GM12878 (cell line): Measurements from ENCODE around the gene CHD9. TPM values are rescaled to one million over a fixed set of nuclear protein-coding genes. Genes with fewer than 3 reads are reported as not detected.

ENCODE experiments used
- ATAC-seq: fragments of 200-7000 bp; cut with Tn5 transposase; 3 replicates; pipeline ENCODE4 v1.9.1; 2020; ENCODE audit warnings: mild to moderate bottlenecking, moderate library complexity
- BruUV-seq: library from RNA; stranded (reverse); fragments of 400-500 nt; replicated peaks from 2 replicates; lab custom pipeline; 2021; lab: Mats Ljungman, UMichigan
- CTCF ChIA-PET: fragments of 300-600 bp; sonication (Branson Sonifier 250); formaldehyde crosslinking; extraction: SDS; loops from one replicate; lab custom pipeline; 2021; ENCODE audit warnings: inconsistent platforms; lab: Yijun Ruan, JAX
- POLR2A ChIA-PET: fragments of 350-600 bp; formaldehyde crosslinking; extraction: SDS; loops from one replicate; lab custom pipeline; 2021; ENCODE audit warnings: inconsistent platforms; lab: Charles Lee
- RAD21 ChIA-PET: fragments of 300-600 bp; sonication (Branson Sonifier 250); formaldehyde crosslinking; loops from one replicate; lab custom pipeline; 2023; ENCODE audit warnings: antibody characterized with exemption; ENCODE audit not compliant: unreplicated experiment; lab: Charles Lee
- SMC1A ChIA-PET: fragments of 300-600 bp; sonication (Branson Sonifier 250); formaldehyde crosslinking; loops from one replicate; lab custom pipeline; 2023; ENCODE audit not compliant: unreplicated experiment, uncharacterized antibody; lab: Charles Lee
- DNase-seq: peaks from one replicate; pipeline ENCODE4 v3.0.0-alpha.2; 2011; ENCODE audit warnings: low read depth, low spot score
- FAIRE-seq: peaks from 3 replicates; lab custom pipeline; 2011; peaks lifted over from hg19 to GRCh38; lab: Jason Lieb, UNC
- H2AFZ ChIP-seq: 2 replicates; pipeline ENCODE4 v1.6.0; 2011; ENCODE audit warnings: low read depth, low read length, control low read depth; ENCODE audit not compliant: control insufficient read depth
- H3K27ac ChIP-seq: 2 replicates; pipeline ENCODE4 v1.5.1; 2011; ENCODE audit warnings: control low read depth; ENCODE audit not compliant: control insufficient read depth, insufficient read depth
- H3K27me3 ChIP-seq, 2 experiments: replicated peaks in 1 of 2; 2 replicates each; pipeline versions ENCODE4 v1.6.0 to v1.6.1; 2011; ENCODE audit warnings: low read length in 1 of 2; ENCODE audit not compliant: control insufficient read depth in 2 of 2, insufficient read depth in 2 of 2
- H3K36me3 ChIP-seq, 2 experiments: 2 replicates each; pipeline ENCODE4 v1.5.1; 2011; ENCODE audit warnings: low read length in 1 of 2; ENCODE audit not compliant: control insufficient read depth in 2 of 2, insufficient read depth in 2 of 2
- H3K4me1 ChIP-seq: 2 replicates; pipeline ENCODE4 v1.6.1; 2011; ENCODE audit warnings: mild to moderate bottlenecking, low read length, moderate library complexity, mixed read lengths; ENCODE audit not compliant: control insufficient read depth, insufficient read depth
- H3K4me2 ChIP-seq: 2 replicates; pipeline ENCODE4 v1.6.0; 2011; ENCODE audit warnings: control low read depth; ENCODE audit not compliant: control insufficient read depth, insufficient read depth
- H3K4me3 ChIP-seq: fragments of 200-600 bp; sonication (generic); 2 replicates; pipeline ENCODE4 v1.5.1; 2016
- H3K79me2 ChIP-seq: 2 replicates; pipeline ENCODE4 v1.6.0; 2011; ENCODE audit warnings: low read length; ENCODE audit not compliant: control insufficient read depth, insufficient read depth
- H3K9ac ChIP-seq: 2 replicates; pipeline ENCODE4 v1.8.0; 2011; ENCODE audit warnings: low read length, control low read depth, mixed read lengths; ENCODE audit not compliant: control insufficient read depth, insufficient read depth
- H3K9me3 ChIP-seq: replicated peaks from 3 replicates; pipeline ENCODE4 v1.5.1; 2011; ENCODE audit warnings: mild to moderate bottlenecking, low read length; ENCODE audit not compliant: control insufficient read depth, insufficient read depth
- H4K20me1 ChIP-seq: 2 replicates; pipeline ENCODE4 v1.6.0; 2011; ENCODE audit not compliant: control insufficient read depth, insufficient read depth
- ASH2L ChIP-seq: fragments of 300-600, 200-600 bp; sonication (generic); IDR thresholded peaks from 2 replicates; pipeline ENCODE4 v1.6.1; 2017; ENCODE audit warnings: low read depth, mild to moderate bottlenecking, borderline replicate concordance
- BCL11A ChIP-seq: IDR thresholded peaks from 2 replicates; pipeline ENCODE4 v1.6.1; 2011; ENCODE audit warnings: low read depth, low read length
- CBX3 ChIP-seq: fragments of 200-600 bp; sonication (generic); IDR thresholded peaks from 2 replicates; pipeline ENCODE4 v1.6.1; 2016; ENCODE audit warnings: low read depth, borderline replicate concordance
- EP300 ChIP-seq, 2 experiments: fragments of 150-350 bp in 1 of 2; IDR thresholded peaks; 2 replicates each; pipeline ENCODE4 v1.6.1; 2011 to 2012; ENCODE audit warnings: low read depth in 2 of 2, low read length in 2 of 2, borderline replicate concordance in 1 of 2, improper control_type of control experiment in 1 of 2, inconsistent platforms in 1 of 2; ENCODE audit not compliant: control insufficient read depth in 1 of 2
- FOXK2 ChIP-seq: fragments of 450-650 bp; IDR thresholded peaks from 2 replicates; pipeline ENCODE4 v1.6.1; 2017; ENCODE audit warnings: mild to moderate bottlenecking, moderate library complexity
- HCFC1 ChIP-seq: fragments of 150-350 bp; IDR thresholded peaks from 2 replicates; pipeline ENCODE4 v1.6.1; 2014; ENCODE audit warnings: low read length
- KDM1A ChIP-seq: fragments of 200-600 bp; sonication (generic); IDR thresholded peaks from 2 replicates; pipeline ENCODE4 v1.6.1; 2016; ENCODE audit warnings: borderline replicate concordance
- MTA2 ChIP-seq: fragments of 450-650 bp; IDR thresholded peaks from 2 replicates; pipeline ENCODE4 v1.6.1; 2016; ENCODE audit warnings: low read depth, mild to moderate bottlenecking, moderate library complexity
- MTA3 ChIP-seq: IDR thresholded peaks from 2 replicates; pipeline ENCODE4 v1.6.1; 2012; ENCODE audit warnings: low read length, inconsistent platforms, borderline replicate concordance
- NFYB ChIP-seq: IDR thresholded peaks from 2 replicates; pipeline ENCODE4 v1.6.1; 2011; ENCODE audit warnings: low read depth, mild to moderate bottlenecking, low read length, improper control_type of control experiment, moderate library complexity; ENCODE audit not compliant: insufficient read depth
- NR2C2 ChIP-seq: IDR thresholded peaks from 2 replicates; pipeline ENCODE4 v1.6.1; 2011; ENCODE audit warnings: borderline replicate concordance, low read depth; ENCODE audit not compliant: control insufficient read depth, insufficient read length
- POLR2A ChIP-seq: IDR thresholded peaks from 2 replicates; pipeline ENCODE4 v1.6.1; 2011; ENCODE audit warnings: low read depth, mild to moderate bottlenecking, low read length
- POLR2AphosphoS2 ChIP-seq: IDR thresholded peaks from 2 replicates; pipeline ENCODE4 v1.6.1; 2011; ENCODE audit warnings: low read depth, mild to moderate bottlenecking, low read length, improper control_type of control experiment, moderate library complexity
- POU2F2 ChIP-seq: IDR thresholded peaks from 3 replicates; pipeline ENCODE4 v1.6.1; 2011; ENCODE audit warnings: low read depth, mild to moderate bottlenecking, low read length, borderline replicate concordance
- RFX5 ChIP-seq: IDR thresholded peaks from 2 replicates; pipeline ENCODE4 v1.6.1; 2011; ENCODE audit warnings: low read depth, low read length, improper control_type of control experiment
- YY1 ChIP-seq: IDR thresholded peaks from 2 replicates; pipeline ENCODE4 v1.6.1; 2011; ENCODE audit warnings: low read depth, mild to moderate bottlenecking, low read length
- WGBS: methylation state at CpG from one replicate; pipeline ENCODE4 v1.1.6; 2016; ENCODE audit warnings: low lambda C conversion rate; ENCODE audit not compliant: insufficient replicate concordance, insufficient coverage; ENCODE audit errors: missing lambda C conversion rate; 5-methylcytosine and 5-hydroxymethylcytosine counted together
- in situ Hi-C: fragments of 300-500 bp; cut with MboI; formaldehyde crosslinking; loops from 9 replicates; pipeline ENCODE4 v1.14.3; 2018; ENCODE audit warnings: mixed read lengths
- intact Hi-C: fragments of 100-400 bp; cut with micrococcal nuclease; formaldehyde crosslinking; loops from one replicate; pipeline ENCODE4 v1.14.2; 2022; ENCODE audit not compliant: unreplicated experiment
- polyA plus RNA-seq, 11 experiments: library from polyadenylated mRNA; depleted of rRNA in 4 of 11; unstranded in 6 of 11; stranded (reverse) in 5 of 11; fragments of >200 nt; fragmentation: Nextera tagmentation in 4 of 11; fragmentation: Illumina TruSeq in 1 of 11; extraction: Ambion mirVana in 4 of 11; extraction: Trizol in 1 of 11; gene quantifications; 1 replicate in 1 of 11; 2 replicates in 10 of 11; pipeline versions ENCODE4 v1.2.1 to v1.2.3, GENCODE V29; 2011 to 2016; ENCODE audit warnings: inconsistent platforms in 2 of 11, missing spikeins in 2 of 11, low read depth in 1 of 11
- total RNA-seq, 4 experiments: library from RNA; depleted of rRNA in 3 of 4; stranded (reverse); fragments of >200 nt in 3 of 4; fragmentation: Illumina TruSeq in 1 of 4; extraction: Trizol in 1 of 4; gene quantifications; 2 replicates each; pipeline versions ENCODE4 v1.2.1 to v1.2.3, GENCODE V29; 2013 to 2021
- TF ChIP-seq, protein P1 (sequence below): fragments of 450-650 bp; IDR thresholded peaks from 2 replicates; pipeline ENCODE4 v1.6.1; 2017; ENCODE audit warnings: low read depth, mild to moderate bottlenecking, moderate library complexity
- TF ChIP-seq, protein P2 (sequence below): IDR thresholded peaks from 2 replicates; pipeline ENCODE4 v1.6.1; 2011; ENCODE audit warnings: borderline replicate concordance, low read depth, mild to moderate bottlenecking, moderate library complexity, low read length; ENCODE audit not compliant: insufficient read depth, poor library complexity, severe bottlenecking

Gene CHD9
- total and polyA plus RNA-seq, 10 of the 15 experiments (the other 5 are each of a cell fraction or from before 2014, with no cell fraction given): 29.2 to 95.7 (median 54.3) TPM

DNA sequence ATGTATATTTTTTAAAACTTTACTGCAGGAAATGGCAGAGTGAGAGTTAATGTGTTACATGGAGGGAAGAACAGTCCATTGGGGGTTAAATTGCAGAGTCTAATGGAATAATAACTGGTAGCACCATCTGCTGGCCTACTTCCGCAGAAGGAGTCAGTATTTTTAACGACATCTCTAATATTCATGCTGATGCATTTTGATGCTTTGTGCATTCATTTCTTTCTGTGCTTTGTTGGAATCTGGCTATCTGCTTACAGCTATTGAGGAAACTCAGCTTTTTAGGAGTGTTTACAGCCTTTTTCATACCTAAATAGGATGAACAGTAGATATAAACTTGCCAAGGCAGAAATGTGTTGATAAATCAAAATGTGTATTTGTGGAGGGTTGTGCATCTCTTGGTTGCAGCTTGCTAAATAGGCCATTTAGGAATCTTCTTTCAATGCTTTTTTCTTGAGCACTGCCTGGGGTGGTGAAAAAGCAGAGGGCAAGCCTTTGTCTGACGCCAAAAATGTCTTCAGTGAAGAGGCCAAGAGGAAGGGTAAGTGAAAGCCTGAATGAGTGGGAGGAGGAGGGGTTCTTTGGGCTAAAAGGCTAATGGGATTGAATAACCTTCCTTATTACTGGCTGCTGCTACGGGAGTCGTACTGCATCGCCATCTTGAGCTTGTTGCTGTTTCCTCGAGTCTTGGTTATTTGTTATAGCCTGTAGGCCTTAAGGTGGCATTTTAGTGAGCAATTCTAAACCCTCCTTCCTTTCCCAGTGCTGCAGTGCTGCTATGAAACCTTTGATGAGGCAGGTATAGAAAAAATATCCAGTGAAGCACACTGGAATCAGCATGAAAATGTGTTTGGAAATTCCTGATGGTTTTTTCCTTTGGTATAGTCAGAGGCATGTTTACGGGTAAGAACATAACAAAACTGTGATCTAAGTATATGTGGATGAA lies 153.3 kb downstream of the CHD9 start (continued):
- TF ChIP-seq NFYB (peak; percentile 79), POLR2A (peak; percentile 57; the same call in 1 of the 2 replicates), MTA2 (0 out of 2 replicates have a peak, but pooled peaks have one; percentile 17), HCFC1 (no peak), POU2F2 (peak; percentile 75; the same call in 2 of the 3 replicates), YY1 (peak; percentile 94)
- TF ChIP-seq, protein P1, sequence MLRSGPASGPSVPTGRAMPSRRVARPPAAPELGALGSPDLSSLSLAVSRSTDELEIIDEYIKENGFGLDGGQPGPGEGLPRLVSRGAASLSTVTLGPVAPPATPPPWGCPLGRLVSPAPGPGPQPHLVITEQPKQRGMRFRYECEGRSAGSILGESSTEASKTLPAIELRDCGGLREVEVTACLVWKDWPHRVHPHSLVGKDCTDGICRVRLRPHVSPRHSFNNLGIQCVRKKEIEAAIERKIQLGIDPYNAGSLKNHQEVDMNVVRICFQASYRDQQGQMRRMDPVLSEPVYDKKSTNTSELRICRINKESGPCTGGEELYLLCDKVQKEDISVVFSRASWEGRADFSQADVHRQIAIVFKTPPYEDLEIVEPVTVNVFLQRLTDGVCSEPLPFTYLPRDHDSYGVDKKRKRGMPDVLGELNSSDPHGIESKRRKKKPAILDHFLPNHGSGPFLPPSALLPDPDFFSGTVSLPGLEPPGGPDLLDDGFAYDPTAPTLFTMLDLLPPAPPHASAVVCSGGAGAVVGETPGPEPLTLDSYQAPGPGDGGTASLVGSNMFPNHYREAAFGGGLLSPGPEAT: 0 out of 2 replicates have a peak, but pooled peaks have one; percentile 32

DNA sequence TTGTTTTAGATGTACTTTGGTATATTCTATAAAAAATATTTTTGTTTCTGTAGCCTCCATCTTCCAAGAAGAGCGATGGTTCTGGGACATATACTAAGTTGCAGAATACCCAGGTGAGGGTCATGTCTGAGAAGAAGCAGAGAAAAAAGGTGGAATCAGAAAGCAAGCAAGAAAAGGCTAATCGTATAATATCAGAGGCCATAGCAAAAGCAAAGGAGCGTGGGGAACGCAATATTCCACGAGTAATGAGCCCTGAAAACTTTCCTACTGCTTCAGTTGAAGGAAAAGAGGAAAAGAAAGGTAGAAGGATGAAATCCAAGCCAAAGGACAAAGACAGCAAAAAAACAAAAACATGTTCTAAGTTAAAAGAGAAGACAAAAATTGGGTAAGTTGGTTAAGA lies 154.6 kb downstream of the CHD9 start:
- H3K79me2 ChIP-seq: peaks cover 67% of the 10 kb centered on the region
- ChIA-PET POLR2A (interaction anchor here (1.0 to 2.6 kb wide), 2 partner anchors 110 to 154 kb away, joined by 3 to 8 read pairs; no protein-coding TSS in a partner anchor), SMC1A (interaction anchor here (0.6 to 6.0 kb wide), 13 partner anchors 11 to 298 kb away, joined by 3 to 88 read pairs (median 9); partner anchors contain the start of genes CHD9 and CHD9NB), CTCF (interaction anchor here (0.7 to 4.3 kb wide), 13 partner anchors 11 to 153 kb away, joined by 3 to 70 read pairs (median 10); partner anchors contain the start of gene CHD9), RAD21 (interaction anchor here (0.8 to 2.8 kb wide), 8 partner anchors 8 to 232 kb away, joined by 3 to 77 read pairs (median 5); partner anchors contain the start of genes CHD9 and CHD9NB)
- H4K20me1 ChIP-seq: no peaks in the 10 kb centered on the region
- ATAC-seq: no peak
- in situ Hi-C loops: loop anchor here (5.0 kb wide), 1 partner anchor 77 kb away; no protein-coding TSS in a partner anchor
- peaks cover 3% of the 10 kb centered on the region; the same call in 1 of the 2 replicates for H3K4me1 ChIP-seq
- intact Hi-C loops: loop anchor here (5.0 kb wide), 1 partner anchor 47 kb away; no protein-coding TSS in a partner anchor
- H2AFZ ChIP-seq: no peak overlapping the region
- peak overlapping the region; percentile 72 for H3K4me3 ChIP-seq
- peak overlapping the region; percentile 16 for H3K27ac ChIP-seq
- FAIRE-seq: no peak
- 98% methylated on average over 5 of the region's 5 CpGs for WGBS
- no TSS peak for BruUV-seq
- DNase-seq: no peak
- H3K36me3 ChIP-seq: peaks cover 0 to 7% of the 10 kb centered on the region in 2 experiments; a peak in 2 of 4 replicates
- peak overlapping the region; percentile 98 for H3K4me2 ChIP-seq
- H3K27me3 ChIP-seq: no peaks in the 10 kb centered on the region
- H3K9ac ChIP-seq: peak overlapping the region; percentile 71
- no peaks in the 10 kb centered on the region; the same call in 2 of the 3 replicates for H3K9me3 ChIP-seq
- TF ChIP-seq KDM1A (no peak), RFX5 (no peak), NR2C2 (no peak), POLR2AphosphoS2 (no peak), EP300 (IDR thresholded peaks at IDR 0.05; ENCODE audit: borderline replicate concordance in 1 of 2, control insufficient read depth in 1 of 2, low read depth in 2 of 2, low read length in 2 of 2) (no peak), BCL11A (no peak), MTA3 (no peak), FOXK2 (no peak), ASH2L (no peak), CBX3 (no peak)
- TF ChIP-seq, protein P2, sequence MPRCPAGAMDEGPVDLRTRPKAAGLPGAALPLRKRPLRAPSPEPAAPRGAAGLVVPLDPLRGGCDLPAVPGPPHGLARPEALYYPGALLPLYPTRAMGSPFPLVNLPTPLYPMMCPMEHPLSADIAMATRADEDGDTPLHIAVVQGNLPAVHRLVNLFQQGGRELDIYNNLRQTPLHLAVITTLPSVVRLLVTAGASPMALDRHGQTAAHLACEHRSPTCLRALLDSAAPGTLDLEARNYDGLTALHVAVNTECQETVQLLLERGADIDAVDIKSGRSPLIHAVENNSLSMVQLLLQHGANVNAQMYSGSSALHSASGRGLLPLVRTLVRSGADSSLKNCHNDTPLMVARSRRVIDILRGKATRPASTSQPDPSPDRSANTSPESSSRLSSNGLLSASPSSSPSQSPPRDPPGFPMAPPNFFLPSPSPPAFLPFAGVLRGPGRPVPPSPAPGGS: no peak
